H1 (cell line): Measurements from ENCODE around the gene SLC30A5. TPM values are rescaled to one million over a fixed set of nuclear protein-coding genes. Genes with fewer than 3 reads are reported as not detected.

Experiments
- CTCF ChIA-PET: fragments of 300-600 bp; sonication (Branson Sonifier 250); formaldehyde crosslinking; loops from one replicate; lab custom pipeline; 2021; ENCODE audit not compliant: partially characterized antibody; lab: Charles Lee
- POLR2A ChIA-PET: fragments of 300-600 bp; sonication (Branson Sonifier 250); formaldehyde crosslinking; loops from one replicate; lab custom pipeline; 2021; ENCODE audit warnings: inconsistent platforms; ENCODE audit not compliant: partially characterized antibody; lab: Charles Lee
- DNase-seq, 2 experiments: peaks; one replicate each; pipeline versions ENCODE4 v3.0.0 to v3.0.0-alpha.2; 2010 to 2022; ENCODE audit warnings: low spot score in 2 of 2, low read depth in 1 of 2, mixed read lengths in 1 of 2
- FAIRE-seq: peaks from 2 replicates; lab custom pipeline; 2011; peaks lifted over from hg19 to GRCh38; lab: Jason Lieb, UNC
- H2AFZ ChIP-seq: 2 replicates; pipeline ENCODE4 v1.8.1; 2012; ENCODE audit warnings: low read length, inconsistent platforms
- H2AK5ac ChIP-seq: 2 replicates; pipeline ENCODE4 v1.6.1; 2013; ENCODE audit warnings: low read depth, low read length
- H2BK120ac ChIP-seq: replicated peaks from 2 replicates; pipeline ENCODE3; 2013; ENCODE audit warnings: low read depth, low read length, inconsistent platforms
- H2BK12ac ChIP-seq: 2 replicates; pipeline ENCODE4 v1.6.1; 2013; ENCODE audit warnings: low read depth, low read length
- H2BK15ac ChIP-seq: 2 replicates; pipeline ENCODE4 v1.6.1; 2013; ENCODE audit warnings: low read length
- H2BK20ac ChIP-seq: 2 replicates; pipeline ENCODE4 v1.6.1; 2013; ENCODE audit warnings: low read length
- H2BK5ac ChIP-seq: 2 replicates; pipeline ENCODE4 v1.6.1; 2013; ENCODE audit warnings: low read depth, low read length
- H3K14ac ChIP-seq: 2 replicates; pipeline ENCODE4 v1.6.1; 2013; ENCODE audit warnings: inconsistent platforms; ENCODE audit not compliant: insufficient read length
- H3K18ac ChIP-seq: 2 replicates; pipeline ENCODE4 v1.6.1; 2013; ENCODE audit warnings: low read length; ENCODE audit errors: extremely low read depth
- H3K23ac ChIP-seq: 2 replicates; pipeline ENCODE4 v1.6.1; 2013; ENCODE audit warnings: inconsistent platforms; ENCODE audit not compliant: insufficient read length
- H3K23me2 ChIP-seq: 2 replicates; pipeline ENCODE4 v1.6.1; 2013; ENCODE audit warnings: low read depth, low read length
- H3K27ac ChIP-seq: 2 replicates; pipeline ENCODE4 v1.6.1; 2011; ENCODE audit warnings: low read depth, low read length, inconsistent platforms
- H3K27me3 ChIP-seq, 4 experiments: replicated peaks in 1 of 4; 1 replicate in 1 of 4; 2 replicates in 3 of 4; pipeline versions ENCODE4 v1.6.1 to v1.8.1; 2011 to 2013; ENCODE audit warnings: low read length in 3 of 4, mild to moderate bottlenecking in 3 of 4, inconsistent platforms in 2 of 4, mixed read lengths in 2 of 4, moderate library complexity in 1 of 4; ENCODE audit not compliant: control insufficient read depth in 3 of 4, insufficient read depth in 3 of 4; ENCODE audit errors: extremely low read depth in 1 of 4
- H3K36me3 ChIP-seq, 4 experiments: 2 replicates each; pipeline versions ENCODE4 v1.6.1 to v1.8.1; 2011 to 2013; ENCODE audit warnings: mild to moderate bottlenecking in 4 of 4, low read length in 3 of 4, moderate library complexity in 2 of 4, control low read depth in 1 of 4, inconsistent platforms in 1 of 4; ENCODE audit not compliant: insufficient read depth in 4 of 4, control insufficient read depth in 2 of 4
- H3K4ac ChIP-seq: replicated peaks from 2 replicates; pipeline ENCODE3; 2013; ENCODE audit warnings: low read length, low read depth, mixed read lengths, inconsistent platforms; ENCODE audit not compliant: insufficient read length
- H3K4me1 ChIP-seq, 4 experiments: replicated peaks in 1 of 4; 1 replicate in 1 of 4; 2 replicates in 3 of 4; pipeline versions ENCODE4 v1.6.1 to v1.8.1; 2011 to 2013; ENCODE audit warnings: low read length in 3 of 4, inconsistent platforms in 2 of 4, mixed read lengths in 1 of 4; ENCODE audit not compliant: insufficient read depth in 4 of 4, control insufficient read depth in 3 of 4
- H3K4me2 ChIP-seq, 2 experiments: 2 replicates each; pipeline versions ENCODE4 v1.6.1 to v1.8.1; 2011 to 2013; ENCODE audit warnings: low read depth in 2 of 2, low read length in 2 of 2, control low read depth in 1 of 2, inconsistent platforms in 1 of 2, mild to moderate bottlenecking in 1 of 2; ENCODE audit not compliant: insufficient read depth in 1 of 2
- H3K4me3 ChIP-seq, 4 experiments: fragments of 200-600, 300-600 bp in 1 of 4; sonication (generic), shearing (Covaris generic), sonication (Bioruptor Twin) in 1 of 4; 2 replicates each; pipeline versions ENCODE4 v1.5.1 to v1.8.1; 2011 to 2016; ENCODE audit warnings: low read length in 4 of 4, low read depth in 3 of 4, control low read depth in 2 of 4, inconsistent platforms in 2 of 4, mild to moderate bottlenecking in 2 of 4, mixed read lengths in 1 of 4, moderate library complexity in 1 of 4; ENCODE audit not compliant: insufficient read depth in 2 of 4; ENCODE audit errors: extremely low read depth in 1 of 4
- H3K56ac ChIP-seq: replicated peaks from 2 replicates; pipeline ENCODE3; 2013; ENCODE audit warnings: low read depth, mild to moderate bottlenecking, mixed read lengths, low read length, inconsistent platforms; ENCODE audit not compliant: insufficient read length
- H3K79me1 ChIP-seq: 2 replicates; pipeline ENCODE4 v1.6.1; 2013; ENCODE audit warnings: low read depth, low read length, control low read depth
- H3K79me2 ChIP-seq, 2 experiments: 2 replicates each; pipeline versions ENCODE4 v1.6.1 to v1.8.1; 2012 to 2013; ENCODE audit warnings: low read length in 2 of 2, mild to moderate bottlenecking in 2 of 2, inconsistent platforms in 1 of 2; ENCODE audit not compliant: insufficient read depth in 2 of 2, control insufficient read depth in 1 of 2
- H3K9ac ChIP-seq, 4 experiments: replicated peaks in 1 of 4; 1 replicate in 1 of 4; 2 replicates in 3 of 4; pipeline versions ENCODE4 v1.6.1 to v1.8.1; 2011 to 2013; ENCODE audit warnings: low read depth in 3 of 4, low read length in 3 of 4, control low read depth in 2 of 4, mild to moderate bottlenecking in 2 of 4, moderate library complexity in 2 of 4, inconsistent platforms in 1 of 4; ENCODE audit errors: extremely low read depth in 1 of 4
- H3K9me3 ChIP-seq, 2 experiments: 2 replicates each; pipeline versions ENCODE4 v1.6.1 to v1.8.1; 2012 to 2013; ENCODE audit warnings: mild to moderate bottlenecking in 2 of 2, moderate library complexity in 2 of 2, control low read depth in 1 of 2, inconsistent platforms in 1 of 2, low read depth in 1 of 2, low read length in 1 of 2, mixed read lengths in 1 of 2; ENCODE audit not compliant: insufficient read depth in 2 of 2
- H4K20me1 ChIP-seq, 2 experiments: replicated peaks in 1 of 2; 2 replicates each; pipeline versions ENCODE3 to v1.8.1; 2011 to 2013; ENCODE audit warnings: inconsistent platforms in 2 of 2, low read length in 2 of 2, mild to moderate bottlenecking in 1 of 2; ENCODE audit not compliant: insufficient read depth in 2 of 2, control insufficient read depth in 1 of 2
- H4K5ac ChIP-seq: 2 replicates; pipeline ENCODE4 v1.6.1; 2013; ENCODE audit warnings: low read length, low read depth, mixed read lengths, inconsistent platforms; ENCODE audit not compliant: insufficient read length
- H4K8ac ChIP-seq: 2 replicates; pipeline ENCODE4 v1.8.0; 2013; ENCODE audit warnings: mild to moderate bottlenecking, moderate library complexity, low read length, inconsistent platforms; ENCODE audit not compliant: insufficient read depth; ENCODE audit errors: extremely low read depth
- H4K91ac ChIP-seq: replicated peaks from 2 replicates; pipeline ENCODE3; 2013; ENCODE audit warnings: low read length, mixed read lengths, inconsistent platforms; ENCODE audit not compliant: insufficient read length
- CEBPB ChIP-seq: IDR thresholded peaks from 2 replicates; pipeline ENCODE4 v1.6.1; 2012; ENCODE audit warnings: low read depth, low read length
- CTCF ChIP-seq, 3 experiments: IDR thresholded peaks; 1 replicate in 2 of 3; 2 replicates in 1 of 3; pipeline versions ENCODE4 v1.5.1 to v1.6.1; 2011; ENCODE audit warnings: low read length in 3 of 3, mild to moderate bottlenecking in 3 of 3, inconsistent platforms in 2 of 3, low read depth in 1 of 3, moderate library complexity in 1 of 3; ENCODE audit not compliant: insufficient read depth in 1 of 3; ENCODE audit errors: control extremely low read depth in 1 of 3
- KDM1A ChIP-seq: fragments of 200-600, 300-600 bp; sonication (generic); IDR thresholded peaks from 2 replicates; pipeline ENCODE4 v1.7.1; 2016; ENCODE audit warnings: mild to moderate bottlenecking, low read length, borderline replicate concordance
- NRF1 ChIP-seq: IDR thresholded peaks from 2 replicates; pipeline ENCODE4 v1.6.1; 2011; ENCODE audit warnings: mild to moderate bottlenecking, low read depth, low read length, improper control_type of control experiment
- RAD21 ChIP-seq, 2 experiments: IDR thresholded peaks in 1 of 2; conservative IDR thresholded peaks in 1 of 2; 2 replicates each; pipeline ENCODE4 v1.6.1; 2011; ENCODE audit warnings: low read depth in 2 of 2, low read length in 2 of 2, improper control_type of control experiment in 1 of 2, inconsistent platforms in 1 of 2, mild to moderate bottlenecking in 1 of 2, moderate library complexity in 1 of 2
- RBBP5 ChIP-seq: IDR thresholded peaks from 2 replicates; pipeline ENCODE4 v1.7.1; 2012; ENCODE audit warnings: low read depth, mild to moderate bottlenecking, inconsistent platforms, low read length, moderate library complexity, borderline replicate concordance
- TBP ChIP-seq: IDR thresholded peaks from 2 replicates; pipeline ENCODE4 v1.6.1; 2011; ENCODE audit warnings: low read depth, low read length, improper control_type of control experiment
- WGBS, 2 experiments: shearing (Covaris generic) in 1 of 2; methylation state at CpG; one replicate each; pipeline versions ENCODE4 v1.1.6 to v1.1.7; 2013 to 2015; ENCODE audit warnings: low lambda C conversion rate in 2 of 2, mixed read lengths in 2 of 2, inconsistent platforms in 1 of 2, low coverage in 1 of 2, missing lambda C conversion rate in 1 of 2; ENCODE audit not compliant: insufficient replicate concordance in 2 of 2, insufficient coverage in 1 of 2, insufficient read length in 1 of 2; ENCODE audit errors: extremely low coverage in 1 of 2, missing lambda C conversion rate in 1 of 2; 5-methylcytosine and 5-hydroxymethylcytosine counted together
- polyA plus RNA-seq, 7 experiments: library from polyadenylated mRNA; depleted of rRNA in 3 of 7; stranded (reverse) in 5 of 7; unstranded in 2 of 7; fragments of >200 nt in 5 of 7; fragments of 200-250 nt in 2 of 7; gene quantifications; 1 replicate in 5 of 7; 2 replicates in 1 of 7; 4 replicates in 1 of 7; pipeline versions ENCODE4 v1.2.1 to v1.2.3, GENCODE V29; 2011 to 2013; ENCODE audit warnings: missing spikeins in 2 of 7, mixed read lengths in 2 of 7
- total RNA-seq: library from RNA; stranded (reverse); fragmentation: NEBNext Ultra II Directional; extraction: Animal tissue kit (Norgen Biotek cat#: 25700); gene quantifications from 2 replicates; pipeline ENCODE4 v1.2.1, GENCODE V29; 2021

The SLC30A5 gene
- total and polyA plus RNA-seq, 2 of the 8 experiments (the other 6 are each of a cell fraction or from before 2014, with no cell fraction given): 31.0 to 43.5 TPM

- Histone ChIP-seq H3K14ac (no peak overlapping the region), H3K9me3 (no peaks in the 10 kb centered on the region), H2BK5ac (no peak overlapping the region), H3K56ac (no peak overlapping the region), H3K23ac (no peak overlapping the region), H4K91ac (no peak overlapping the region), H2BK120ac (no peak overlapping the region), H3K9ac (no peak overlapping the region), H3K4me3 (no peak overlapping the region), H3K4me2 (no peak overlapping the region), H3K79me1 (no peaks in the 10 kb centered on the region), H4K5ac (no peak overlapping the region), H3K23me2 (no peaks in the 10 kb centered on the region), H2AFZ (no peak overlapping the region), H2AK5ac (no peak overlapping the region), H4K20me1 (no peaks in the 10 kb centered on the region), H4K8ac (no peak overlapping the region), H3K27me3 (no peaks in the 10 kb centered on the region), H3K4ac (no peak overlapping the region), H2BK20ac (no peak overlapping the region), H3K4me1 (no peaks in the 10 kb centered on the region; a peak in 1 of 7 replicates), H2BK15ac (no peak overlapping the region), H3K36me3 (no peaks in the 10 kb centered on the region), H2BK12ac (no peak overlapping the region), H3K27ac (no peak overlapping the region), H3K18ac (no peak overlapping the region), H3K79me2 (no peaks in the 10 kb centered on the region)
- WGBS, 2 experiments: 41% methylated on average over 3 of the region's 3 CpGs; no CpG with 5 or more reads in 1 of the 2 experiments
- DNase-seq: no peak
- POLR2A ChIA-PET: no interaction called here
- TF ChIP-seq CEBPB (no peak), RBBP5 (no peak), TBP (no peak), NRF1 (no peak), RAD21 (IDR thresholded peaks at IDR 0.05 in 1 of 2, conservative IDR thresholded peaks at IDR 0.05 in 1 of 2; ENCODE audit: low read depth in 2 of 2, low read length in 2 of 2) (peak; percentile 77 to 81), CTCF (IDR thresholded peaks at IDR 0.05; ENCODE audit: control extremely low read depth in 1 of 3, insufficient read depth in 1 of 3, low read depth in 1 of 3, low read length in 3 of 3) (peak in 2 of 3 experiments; percentile 48 to 67; a peak in 3 of 4 replicates), KDM1A (no peak)
- CTCF ChIA-PET: interaction anchor here (0.9 to 4.0 kb wide), 8 partner anchors 15 to 284 kb away, joined by 3 to 15 read pairs (median 4); partner anchors contain the start of genes CCDC125 and SLC30A5
- FAIRE-seq: peak; percentile 24
Observed at GRCh38 chr5:69048230-69048629, 45.6 kb upstream of the SLC30A5 start.
